Measurements from ENCODE around the gene ZNF579. TPM values are rescaled to one million over a fixed set of nuclear protein-coding genes. Genes with fewer than 3 reads are reported as not detected.

The ZNF579 gene
- total RNA-seq, 1 experiment from 2014 or later = 19.9 TPM

DNA sequence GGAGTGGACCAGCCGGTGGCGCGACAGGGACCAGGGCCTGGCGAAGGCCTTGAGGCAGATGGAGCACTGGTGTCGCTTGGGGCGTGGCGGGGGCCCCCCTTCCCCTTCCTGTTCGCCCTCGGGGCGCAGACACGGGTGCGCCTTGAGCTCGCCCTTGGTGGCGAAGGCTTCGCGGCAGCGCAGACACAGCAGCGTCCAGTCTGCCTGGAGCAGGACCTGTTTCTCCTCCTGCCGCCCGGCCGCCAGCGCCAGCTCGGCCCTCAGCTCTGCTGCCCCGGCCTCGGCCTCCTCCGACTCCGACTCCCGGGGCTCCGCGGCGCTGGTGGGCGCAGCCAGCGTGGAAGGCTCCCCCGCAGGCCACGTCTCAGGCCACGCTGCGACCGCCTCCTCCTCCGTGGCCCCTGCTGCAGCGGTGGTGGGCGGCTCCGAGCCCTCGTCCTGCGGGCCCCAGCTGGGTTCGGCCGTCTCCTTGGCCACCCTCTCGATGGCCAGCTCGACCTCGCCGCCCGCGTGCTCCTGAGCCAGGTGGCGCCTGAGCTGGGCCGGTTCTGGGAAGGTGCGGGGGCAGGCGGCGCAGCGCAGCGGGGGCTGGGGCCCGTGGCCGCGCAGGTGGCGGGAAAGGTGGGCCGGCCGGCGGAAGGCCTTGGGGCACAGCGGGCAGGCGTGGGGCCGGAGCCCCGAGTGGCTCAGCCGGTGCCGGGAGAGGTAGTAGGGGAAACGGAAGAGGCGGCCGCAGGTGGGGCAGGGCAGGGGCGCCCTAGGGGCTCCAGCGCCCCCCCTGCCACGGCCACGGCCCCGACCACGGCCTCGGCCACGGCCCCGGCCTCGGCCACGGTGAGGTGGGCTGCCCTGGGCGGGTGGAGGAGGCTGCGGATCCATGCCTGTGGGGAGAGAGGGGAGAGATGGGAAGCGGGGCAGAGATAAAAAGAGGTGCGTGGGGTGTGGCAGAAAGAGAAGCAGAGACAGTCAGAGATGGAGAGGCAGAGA lies 1.6 kb downstream of the ZNF579 start:
- no CpG with 5 or more reads among the region's 90 CpGs for WGBS (ENCODE audit: extremely low coverage, insufficient read length, low lambda C conversion rate)
- no peak overlapping the region for H2BK15ac ChIP-seq (ENCODE audit: low read depth, low read length)
- Mint-ChIP-seq H3K4me1 (peaks cover 9 to 15% of the 10 kb centered on the region in 2 experiments), H3K4me3 (peak overlapping the region; percentile 89 to 95), H3K9me3 (no peaks in the 10 kb centered on the region), H3K27ac (peak overlapping the region in 1 of 3 experiments; percentile 92; a peak in 2 of 7 replicates), H3K27me3 (ENCODE audit: low read depth) (peaks cover under 1% of the 10 kb centered on the region; the same call in 1 of the 2 replicates), H3K36me3 (ENCODE audit: insufficient read depth in 1 of 3, low read depth in 3 of 3) (peaks cover 9 to 25% (median 19%) of the 10 kb centered on the region in 3 experiments)
- no peak overlapping the region for H2AFZ ChIP-seq (ENCODE audit: low read length)
- H2BK5ac ChIP-seq (ENCODE audit: insufficient read length, low read length) = no peak overlapping the region
- H4K5ac ChIP-seq (ENCODE audit: insufficient read length, low read depth, low read length) = no peak overlapping the region
- no peaks in the 10 kb centered on the region for H3K4me1 ChIP-seq (ENCODE audit: insufficient read depth, low read length)
- H4K20me1 ChIP-seq (ENCODE audit: control insufficient read depth, insufficient read depth, insufficient read length) = no peaks in the 10 kb centered on the region
- peak overlapping the region; percentile 88 for H3K9ac ChIP-seq (ENCODE audit: extremely low read depth, insufficient read length, low read length)
- peaks cover 1% of the 10 kb centered on the region; the same call in 1 of the 2 replicates for H3K79me2 ChIP-seq (ENCODE audit: insufficient read depth, low read length)
- H3K23me2 ChIP-seq (ENCODE audit: insufficient read length, low read depth, low read length, poor library complexity, severe bottlenecking) = no peaks in the 10 kb centered on the region
- H4K8ac ChIP-seq (replicated peaks; ENCODE audit: insufficient read length, low read depth, low read length) = no peak overlapping the region
- H3K27ac ChIP-seq (ENCODE audit: insufficient read length, low read depth, low read length) = no peak overlapping the region
- H3K14ac ChIP-seq (ENCODE audit: insufficient read depth, low read length) = no peak overlapping the region
- no peak overlapping the region for H3T11ph ChIP-seq (ENCODE audit: low read length)
- no peak overlapping the region for H3K4ac ChIP-seq (ENCODE audit: low read depth, low read length)
- TF ChIP-seq, protein P1, sequence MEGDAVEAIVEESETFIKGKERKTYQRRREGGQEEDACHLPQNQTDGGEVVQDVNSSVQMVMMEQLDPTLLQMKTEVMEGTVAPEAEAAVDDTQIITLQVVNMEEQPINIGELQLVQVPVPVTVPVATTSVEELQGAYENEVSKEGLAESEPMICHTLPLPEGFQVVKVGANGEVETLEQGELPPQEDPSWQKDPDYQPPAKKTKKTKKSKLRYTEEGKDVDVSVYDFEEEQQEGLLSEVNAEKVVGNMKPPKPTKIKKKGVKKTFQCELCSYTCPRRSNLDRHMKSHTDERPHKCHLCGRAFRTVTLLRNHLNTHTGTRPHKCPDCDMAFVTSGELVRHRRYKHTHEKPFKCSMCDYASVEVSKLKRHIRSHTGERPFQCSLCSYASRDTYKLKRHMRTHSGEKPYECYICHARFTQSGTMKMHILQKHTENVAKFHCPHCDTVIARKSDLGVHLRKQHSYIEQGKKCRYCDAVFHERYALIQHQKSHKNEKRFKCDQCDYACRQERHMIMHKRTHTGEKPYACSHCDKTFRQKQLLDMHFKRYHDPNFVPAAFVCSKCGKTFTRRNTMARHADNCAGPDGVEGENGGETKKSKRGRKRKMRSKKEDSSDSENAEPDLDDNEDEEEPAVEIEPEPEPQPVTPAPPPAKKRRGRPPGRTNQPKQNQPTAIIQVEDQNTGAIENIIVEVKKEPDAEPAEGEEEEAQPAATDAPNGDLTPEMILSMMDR (conservative IDR thresholded peaks at IDR 0.05) = no peak
- peak overlapping the region; percentile 76 for H3K4me2 ChIP-seq (ENCODE audit: insufficient read depth, insufficient read length, low read length)
- no peak overlapping the region for H3K23ac ChIP-seq (ENCODE audit: insufficient read length, low read depth, low read length)
- no peak overlapping the region for H4K91ac ChIP-seq (ENCODE audit: insufficient read length, low read depth, low read length)
- H3K18ac ChIP-seq (ENCODE audit: insufficient read length, low read depth, low read length) = no peak overlapping the region
- no peak overlapping the region for H3K56ac ChIP-seq (ENCODE audit: insufficient read length, low read depth, low read length)
- H3K27me3 ChIP-seq (ENCODE audit: insufficient read depth, low read length) = no peaks in the 10 kb centered on the region
- no peak overlapping the region for H2AK5ac ChIP-seq (ENCODE audit: insufficient read length, low read length)
- DNase-seq = no peak
- H2BK120ac ChIP-seq (ENCODE audit: low read depth, low read length, poor library complexity, severe bottlenecking) = no peak overlapping the region
- peaks cover 3% of the 10 kb centered on the region for H3K79me1 ChIP-seq (ENCODE audit: insufficient read depth, low read depth, low read length, poor library complexity, severe bottlenecking)
- H3K9me3 ChIP-seq (ENCODE audit: control insufficient read depth, low read depth, low read length) = no peaks in the 10 kb centered on the region
- H2BK20ac ChIP-seq (ENCODE audit: low read depth, low read length, poor library complexity, severe bottlenecking) = no peak overlapping the region
- no peak overlapping the region for H2BK12ac ChIP-seq (ENCODE audit: insufficient read length, low read depth, low read length)

All from H9 (cell line).